Measurements from ENCODE around the gene WDR59. TPM values are rescaled to one million over a fixed set of nuclear protein-coding genes. Genes with fewer than 3 reads are reported as not detected.

WDR59 gene
- polyA plus RNA-seq, 5 donors, result 86.0 to 125 (median 95.3) TPM

Other genes with a start within 250 kb of the WDR59 start
- 1 to 10 TPM; 3.4 to 5.5 (median 4.4) TPM for gene FA2H, start 210.3 kb downstream of the WDR59 start, polyA plus RNA-seq (ENCODE audit: insufficient read depth in 1 of 5, insufficient read length in 5 of 5, low replicate concordance in 1 of 5)
- 10 to 100 TPM; 40.9 to 55.2 (median 48.4) TPM for gene ZNRF1, start 13.9 kb upstream of the WDR59 start, polyA plus RNA-seq (ENCODE audit: insufficient read depth in 1 of 5, insufficient read length in 5 of 5, low replicate concordance in 1 of 5)
- gene LDHD, start 131.7 kb upstream of the WDR59 start, polyA plus RNA-seq (ENCODE audit: insufficient read depth in 1 of 5, insufficient read length in 5 of 5, low replicate concordance in 1 of 5), result 1 to 10 TPM; 1.7 to 3.4 (median 3.1) TPM
- gene ZFP1, start 163.4 kb upstream of the WDR59 start, polyA plus RNA-seq (ENCODE audit: insufficient read depth in 1 of 5, insufficient read length in 5 of 5, low replicate concordance in 1 of 5), result 10 to 100 TPM; 18.6 to 30.5 (median 22.0) TPM
- not detected for gene CTRB2, start 222.0 kb upstream of the WDR59 start, polyA plus RNA-seq (ENCODE audit: insufficient read depth in 1 of 5, insufficient read length in 5 of 5, low replicate concordance in 1 of 5)
- under 1 TPM in 2 of 5 donors, not detected in 3; 0.09 to 0.12 TPM for gene CTRB1, start 233.9 kb upstream of the WDR59 start, polyA plus RNA-seq (ENCODE audit: insufficient read depth in 1 of 5, insufficient read length in 5 of 5, low replicate concordance in 1 of 5)